GM23248 (cell line): ENCODE results near the gene CYP3A4. TPM values are rescaled to one million over a fixed set of nuclear protein-coding genes. Genes with fewer than 3 reads are reported as not detected.

Experiments
- DNase-seq: peaks from one replicate; pipeline ENCODE4 v3.0.0-alpha.2; 2015
- H2AFZ ChIP-seq: fragments of 200-600 bp; sonication (generic); 2 replicates; pipeline ENCODE4 v1.6.1; 2016; ENCODE audit warnings: antibody characterized with exemption
- H3F3A ChIP-seq: fragments of 200-600 bp; sonication (generic); 2 replicates; pipeline ENCODE4 v1.6.1; 2016; ENCODE audit warnings: mild to moderate bottlenecking, antibody characterized with exemption, mixed run types; ENCODE audit not compliant: insufficient read depth
- H3K27ac ChIP-seq: fragments of 200-600 bp; sonication (generic); 2 replicates; pipeline ENCODE4 v1.5.1; 2016; ENCODE audit warnings: mild to moderate bottlenecking
- H3K27me3 ChIP-seq: fragments of 200-600 bp; sonication (generic); replicated peaks from 2 replicates; pipeline ENCODE4 v1.6.1; 2016; ENCODE audit warnings: mild to moderate bottlenecking; ENCODE audit not compliant: insufficient read depth
- H3K36me3 ChIP-seq: fragments of 200-600 bp; sonication (generic); 2 replicates; pipeline ENCODE4 v1.6.1; 2016; ENCODE audit warnings: low read depth, mild to moderate bottlenecking
- H3K4me1 ChIP-seq: fragments of 200-600 bp; sonication (generic); 2 replicates; pipeline ENCODE4 v1.6.1; 2016; ENCODE audit warnings: mild to moderate bottlenecking; ENCODE audit not compliant: insufficient read depth
- H3K4me2 ChIP-seq: fragments of 200-600 bp; sonication (generic); one replicate; pipeline ENCODE4 v1.6.1; 2016; ENCODE audit warnings: mild to moderate bottlenecking; ENCODE audit not compliant: unreplicated experiment
- H3K4me3 ChIP-seq: fragments of 200-600 bp; sonication (generic); 2 replicates; pipeline ENCODE4 v1.5.1; 2016; ENCODE audit warnings: mild to moderate bottlenecking
- H3K79me2 ChIP-seq: fragments of 200-600 bp; sonication (generic); 2 replicates; pipeline ENCODE4 v1.6.1; 2016; ENCODE audit warnings: mild to moderate bottlenecking; ENCODE audit not compliant: insufficient read depth
- H3K9ac ChIP-seq: fragments of 200-600 bp; sonication (generic); 2 replicates; pipeline ENCODE4 v1.6.1; 2016; ENCODE audit warnings: mild to moderate bottlenecking
- H3K9me2 ChIP-seq: fragments of 200-600 bp; sonication (generic); 2 replicates; pipeline ENCODE4 v1.6.1; 2016; ENCODE audit warnings: mixed run types, mild to moderate bottlenecking, moderate library complexity; ENCODE audit not compliant: insufficient read depth
- H3K9me3 ChIP-seq: fragments of 200-600 bp; sonication (generic); one replicate; pipeline ENCODE4 v1.6.1; 2017; ENCODE audit warnings: low read depth
- H4K20me1 ChIP-seq: fragments of 200-600 bp; sonication (generic); 2 replicates; pipeline ENCODE4 v1.6.0; 2016; ENCODE audit not compliant: insufficient read depth
- EZH2 ChIP-seq: fragments of 200-600 bp; sonication (generic); IDR thresholded peaks from 2 replicates; pipeline ENCODE4 v1.6.1; 2018; ENCODE audit warnings: antibody characterized with exemption, mild to moderate bottlenecking; ENCODE audit not compliant: insufficient read depth, poor library complexity, severe bottlenecking
- EZH2phosphoT487 ChIP-seq: fragments of 200-600 bp; sonication (generic); IDR thresholded peaks from 2 replicates; pipeline ENCODE4 v1.6.1; 2018; ENCODE audit warnings: antibody characterized with exemption, moderate library complexity, mild to moderate bottlenecking, low read depth; ENCODE audit not compliant: insufficient read depth
- WGBS, 2 experiments: methylation state at CpG; one replicate each; pipeline ENCODE4 v1.1.6; 2015 to 2017; ENCODE audit warnings: low lambda C conversion rate in 2 of 2, low coverage in 1 of 2; ENCODE audit errors: missing lambda C conversion rate in 2 of 2; 5-methylcytosine and 5-hydroxymethylcytosine counted together
- in situ Hi-C: fragments of 300-500 bp; cut with MboI; formaldehyde crosslinking; loops from 2 replicates; pipeline ENCODE4 v1.15.0; 2020
- polyA plus RNA-seq: library from polyadenylated mRNA; unstranded; fragments of >200 nt; fragmentation: Nextera tagmentation; extraction: Ambion mirVana; gene quantifications from 2 replicates; pipeline ENCODE4 v1.2.1, GENCODE V29; 2016
- total RNA-seq: library from RNA; depleted of rRNA; stranded (reverse); fragments of >200 nt; shearing (Covaris generic); gene quantifications from 2 replicates; pipeline ENCODE4 v1.2.3, GENCODE V29; 2014

CYP3A4 gene
- total and polyA plus RNA-seq, 2 experiments from 2014 or later: not detected

GRCh38 chr7:99822731-99823718 lies 39.0 kb upstream of the CYP3A4 start:
- peaks cover 44% of the 10 kb centered on the region for H3K27me3 ChIP-seq
- no peak overlapping the region for H3K27ac ChIP-seq
- no peaks in the 10 kb centered on the region for H3K9me3 ChIP-seq
- H2AFZ ChIP-seq: no peak overlapping the region
- TF ChIP-seq EZH2phosphoT487: no peak
- no peak for TF ChIP-seq EZH2
- H3K79me2 ChIP-seq: no peaks in the 10 kb centered on the region
- no peak overlapping the region for H3K9ac ChIP-seq
- no peak overlapping the region for H3K4me2 ChIP-seq
- no peak for DNase-seq
- H3K9me2 ChIP-seq: no peaks in the 10 kb centered on the region
- H3K4me3 ChIP-seq: no peak overlapping the region
- 13 to 14% methylated on average over 4 of the region's 4 CpGs for WGBS, 2 experiments
- H3K36me3 ChIP-seq: no peaks in the 10 kb centered on the region
- no peaks in the 10 kb centered on the region for H3F3A ChIP-seq
- in situ Hi-C loops: no loop called here
- no peaks in the 10 kb centered on the region for H4K20me1 ChIP-seq
- no peaks in the 10 kb centered on the region for H3K4me1 ChIP-seq

DNA sequence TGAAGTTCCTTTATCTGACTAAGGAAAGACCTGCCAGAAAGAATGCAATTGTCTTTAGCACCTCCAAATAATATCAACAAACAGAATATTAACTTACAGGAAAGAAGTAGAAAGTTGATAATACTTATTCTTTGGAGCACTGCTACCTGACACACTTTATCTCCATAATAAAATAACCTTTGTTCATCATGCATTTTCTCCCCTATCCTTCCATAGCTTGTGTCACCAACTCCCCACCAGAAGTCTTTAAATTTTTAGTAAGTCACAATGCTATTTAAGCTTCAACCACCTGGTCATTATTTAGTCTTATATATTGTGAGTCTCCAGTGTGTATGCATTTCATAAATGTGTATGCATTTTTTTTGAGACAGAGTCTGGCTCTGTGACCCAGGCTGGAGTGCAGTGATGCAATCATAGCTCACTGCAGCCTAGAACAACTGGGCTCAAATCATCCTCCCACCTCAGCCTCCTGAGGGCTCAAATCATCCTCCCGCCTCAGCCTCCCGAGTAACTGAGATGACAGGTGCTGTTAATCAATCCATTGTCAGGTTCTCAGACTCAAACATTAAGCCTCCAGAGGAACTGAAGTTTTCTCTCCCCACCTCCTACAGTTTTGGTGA lies 36.5 kb upstream of the CYP3A4 start:
- no peak overlapping the region for H3K9ac ChIP-seq
- H3K9me2 ChIP-seq: no peaks in the 10 kb centered on the region
- H2AFZ ChIP-seq: no peak overlapping the region
- H3K79me2 ChIP-seq: no peaks in the 10 kb centered on the region
- H4K20me1 ChIP-seq: no peaks in the 10 kb centered on the region
- no peak for DNase-seq
- H3K4me3 ChIP-seq: no peak overlapping the region
- no peaks in the 10 kb centered on the region for H3F3A ChIP-seq
- 25 to 33% methylated on average over 2 of the region's 2 CpGs for WGBS, 2 experiments
- in situ Hi-C loops: no loop called here
- no peaks in the 10 kb centered on the region for H3K4me1 ChIP-seq
- TF ChIP-seq EZH2 (no peak), EZH2phosphoT487 (no peak)
- H3K4me2 ChIP-seq: no peak overlapping the region
- no peaks in the 10 kb centered on the region for H3K36me3 ChIP-seq
- peaks cover 30% of the 10 kb centered on the region for H3K27me3 ChIP-seq
- H3K27ac ChIP-seq: no peak overlapping the region
- no peaks in the 10 kb centered on the region for H3K9me3 ChIP-seq

DNA sequence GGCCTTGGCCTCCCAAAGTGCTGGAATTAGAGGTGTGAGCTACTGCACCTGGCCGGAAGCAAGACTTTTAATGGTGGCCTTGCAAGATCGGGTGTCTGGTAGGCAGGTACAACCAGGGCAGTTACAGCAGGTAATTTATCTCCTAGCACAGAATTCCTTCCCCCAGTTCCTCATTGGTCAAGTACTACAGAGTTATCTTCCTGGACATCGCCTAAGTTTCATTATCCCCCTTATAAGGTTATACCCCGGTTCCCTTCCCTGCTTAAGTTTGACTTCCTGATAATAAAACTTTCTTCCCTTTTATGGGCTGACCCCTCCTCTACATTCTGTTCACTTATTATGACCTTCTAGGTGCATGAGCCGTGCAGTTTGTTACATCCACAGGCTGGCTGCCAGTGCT lies 24.8 kb upstream of the CYP3A4 start:
- H3K4me3 ChIP-seq: no peak overlapping the region
- H4K20me1 ChIP-seq: no peaks in the 10 kb centered on the region
- H2AFZ ChIP-seq: no peak overlapping the region
- H3K27ac ChIP-seq: no peak overlapping the region
- 49 to 56% methylated on average over 5 of the region's 5 CpGs for WGBS, 2 experiments
- no peaks in the 10 kb centered on the region for H3K79me2 ChIP-seq
- no peak overlapping the region for H3K4me2 ChIP-seq
- in situ Hi-C loops: loop anchor here (10.0 kb wide), 1 partner anchor 56 kb away; no protein-coding TSS in a partner anchor
- no peaks in the 10 kb centered on the region for H3F3A ChIP-seq
- H3K4me1 ChIP-seq: no peaks in the 10 kb centered on the region
- no peak for DNase-seq
- no peaks in the 10 kb centered on the region for H3K9me2 ChIP-seq
- no peaks in the 10 kb centered on the region for H3K36me3 ChIP-seq
- no peak for TF ChIP-seq EZH2
- H3K9ac ChIP-seq: no peak overlapping the region
- 0 out of 2 replicates have a peak, but pooled peaks cover 12% of the 10 kb centered on the region for H3K27me3 ChIP-seq
- peaks cover 3% of the 10 kb centered on the region for H3K9me3 ChIP-seq

- Histone ChIP-seq H3K9me2 (no peaks in the 10 kb centered on the region), H3K36me3 (no peaks in the 10 kb centered on the region), H3K4me2 (no peak overlapping the region), H4K20me1 (no peaks in the 10 kb centered on the region), H3K9ac (no peak overlapping the region), H3K27me3 (0 out of 2 replicates have a peak, but pooled peaks cover 16% of the 10 kb centered on the region), H3K4me3 (no peak overlapping the region), H3K9me3 (peaks cover 3% of the 10 kb centered on the region), H3F3A (no peaks in the 10 kb centered on the region), H3K79me2 (no peaks in the 10 kb centered on the region), H3K27ac (no peak overlapping the region), H2AFZ (no peak overlapping the region), H3K4me1 (no peaks in the 10 kb centered on the region)
- DNase-seq: no peak
- WGBS, 2 experiments: 39 to 41% methylated on average over 3 of the region's 3 CpGs
- TF ChIP-seq EZH2 (no peak), EZH2phosphoT487 (no peak)
- in situ Hi-C loops: loop anchor here (10.0 kb wide), 1 partner anchor 58 kb away; no protein-coding TSS in a partner anchor
Observed at GRCh38 chr7:99806839-99807478, 23.0 kb upstream of the CYP3A4 start.
